Peyer's patch (tissue), 4 donors: ENCODE measurements around the gene ADISSP. TPM values are rescaled to one million over a fixed set of nuclear protein-coding genes. Genes with fewer than 3 reads are reported as not detected.

Experiments used
- DNase-seq, 3 donors: peaks; one replicate each; pipeline ENCODE4 v3.0.0-alpha.2; 2017 to 2019
- H3K27ac ChIP-seq, 4 donors: fragments of 200-600 bp; sonication (generic); one replicate each; pipeline ENCODE4 v1.5.1; 2016 to 2019
- H3K27me3 ChIP-seq, 2 donors: fragments of 200-600 bp; sonication (generic); one replicate each; pipeline ENCODE4 v1.5.1; 2019
- H3K36me3 ChIP-seq, 3 donors: fragments of 200-600 bp; sonication (generic); one replicate each; pipeline ENCODE4 v1.5.1; 2016 to 2019
- H3K4me1 ChIP-seq, 4 donors: fragments of 200-600 bp; sonication (generic); one replicate each; pipeline ENCODE4 v1.5.1; 2016 to 2019
- H3K4me3 ChIP-seq, 4 donors: fragments of 200-600 bp; sonication (generic); 1 replicate in 3 of 4; 2 replicates in 1 of 4; pipeline ENCODE4 v1.5.1; 2016 to 2019; ENCODE audit warnings: mild to moderate bottlenecking in 1 of 4
- H3K9me3 ChIP-seq, 4 donors: fragments of 200-600 bp; sonication (generic); one replicate each; pipeline ENCODE4 v1.5.1; 2016 to 2019; ENCODE audit warnings: mild to moderate bottlenecking in 1 of 4
- CTCF ChIP-seq, 6 experiments: fragments of 450-650 bp in 4 of 6; fragments of 200-600 bp in 2 of 6; sonication (generic) in 1 of 6; IDR thresholded peaks; one replicate each; pipeline ENCODE4 v1.5.1; 2017 to 2019; ENCODE audit warnings: antibody characterized with exemption in 6 of 6, mild to moderate bottlenecking in 3 of 6, moderate library complexity in 1 of 6
- POLR2A ChIP-seq, 2 donors: fragments of 450-650 bp; IDR thresholded peaks; one replicate each; pipeline ENCODE4 v1.5.1; 2017; ENCODE audit warnings: antibody characterized with exemption in 2 of 2, mild to moderate bottlenecking in 2 of 2, moderate library complexity in 2 of 2
- total RNA-seq, 4 donors: library from RNA; depleted of rRNA; stranded (reverse); fragments of >200 nt; gene quantifications; one replicate each; pipeline ENCODE4 v1.1.0, GENCODE V29; 2016

Gene ADISSP
- total RNA-seq, 4 donors from 2014 or later: 7.4 to 13.2 (median 10.2) TPM

GRCh38 chr20:3777381-3777715 lies 9.8 kb upstream of the ADISSP start:
- peak overlapping the region; percentile 34 to 59 (median 56) for H3K4me3 ChIP-seq
- TF ChIP-seq POLR2A (IDR thresholded peaks at IDR 0.05) (no peak), CTCF (IDR thresholded peaks at IDR 0.05) (no peak)
- H3K27me3 ChIP-seq: no peaks in the 10 kb centered on the region
- peak overlapping the region in 1 of 4 donors; percentile 69 for H3K27ac ChIP-seq
- peak in 1 of 3 donors; percentile 37 for DNase-seq
- H3K4me1 ChIP-seq: peaks cover 4 to 29% (median 11%) of the 10 kb centered on the region in 4 donors
- H3K9me3 ChIP-seq: no peaks in the 10 kb centered on the region
- no peaks in the 10 kb centered on the region for H3K36me3 ChIP-seq

GRCh38 chr20:3775457-3776108 lies 8.0 kb upstream of the ADISSP start:
- H3K4me1 ChIP-seq: peaks cover 4 to 20% (median 6%) of the 10 kb centered on the region in 4 donors

GRCh38 chr20:3771552-3772058 lies 4.1 kb upstream of the ADISSP start:
- H3K27ac ChIP-seq: no peak overlapping the region
- H3K4me1 ChIP-seq: peaks cover 0 to 15% (median 7%) of the 10 kb centered on the region in 4 donors
- no peak overlapping the region for H3K4me3 ChIP-seq
- no peaks in the 10 kb centered on the region for H3K9me3 ChIP-seq
- no peak for DNase-seq
- TF ChIP-seq CTCF (IDR thresholded peaks at IDR 0.05): no peak
- no peak for TF ChIP-seq POLR2A (IDR thresholded peaks at IDR 0.05)
- no peaks in the 10 kb centered on the region for H3K36me3 ChIP-seq
- no peaks in the 10 kb centered on the region for H3K27me3 ChIP-seq

More at GRCh38 chr20:3775457-3776108, 8.0 kb upstream of the ADISSP start:
- H3K4me3 ChIP-seq: no peak overlapping the region
- no peaks in the 10 kb centered on the region for H3K36me3 ChIP-seq
- DNase-seq: no peak
- H3K27ac ChIP-seq: no peak overlapping the region
- TF ChIP-seq CTCF (IDR thresholded peaks at IDR 0.05): no peak
- TF ChIP-seq POLR2A (IDR thresholded peaks at IDR 0.05): no peak
- H3K9me3 ChIP-seq: no peaks in the 10 kb centered on the region
- H3K27me3 ChIP-seq: no peaks in the 10 kb centered on the region

GRCh38 chr20:3768342-3769130 lies 983 bp upstream of the ADISSP start:
- H3K4me3 ChIP-seq: peak overlapping the region; percentile 52 to 91 (median 67)
- peak in 5 of 6 experiments; percentile 50 to 57 (median 54) for TF ChIP-seq CTCF (IDR thresholded peaks at IDR 0.05)
- TF ChIP-seq POLR2A (IDR thresholded peaks at IDR 0.05): no peak
- no peaks in the 10 kb centered on the region for H3K9me3 ChIP-seq
- peak overlapping the region; percentile 87 to 94 (median 92) for H3K27ac ChIP-seq
- peaks cover 0 to 33% (median 9%) of the 10 kb centered on the region in 4 donors for H3K4me1 ChIP-seq
- no peaks in the 10 kb centered on the region for H3K36me3 ChIP-seq
- H3K27me3 ChIP-seq: no peaks in the 10 kb centered on the region
- DNase-seq: peak; percentile 80 to 90 (median 81)

GRCh38 chr20:3767110-3767426 lies 485 bp downstream of the ADISSP start:
- H3K4me3 ChIP-seq: peak overlapping the region; percentile 52 to 91 (median 67)
- H3K36me3 ChIP-seq: no peaks in the 10 kb centered on the region
- no peaks in the 10 kb centered on the region for H3K27me3 ChIP-seq
- H3K27ac ChIP-seq: peak overlapping the region in 3 of 4 donors; percentile 23 to 94 (median 91)
- peaks cover 0 to 33% (median 9%) of the 10 kb centered on the region in 4 donors for H3K4me1 ChIP-seq
- H3K9me3 ChIP-seq: no peaks in the 10 kb centered on the region
- DNase-seq: no peak
- TF ChIP-seq CTCF (IDR thresholded peaks at IDR 0.05) (no peak), POLR2A (IDR thresholded peaks at IDR 0.05) (no peak)
